OCI-LY3 (cell line): ENCODE measurements around the gene FCRL6.

Experiments
- EZH2phosphoT487 ChIP-seq: fragments of 200-600 bp; shearing (Covaris generic); IDR thresholded peaks from 2 replicates; pipeline ENCODE4 v1.6.1; 2018; ENCODE audit warnings: antibody characterized with exemption, mixed run types, low read depth
- TF ChIP-seq, protein P1 (sequence below): fragments of 200-600, 300-600 bp; sonication (generic); IDR thresholded peaks from 2 replicates; pipeline ENCODE4 v1.5.1; 2014; ENCODE audit warnings: antibody characterized with exemption, low read length, low read depth

DNA sequence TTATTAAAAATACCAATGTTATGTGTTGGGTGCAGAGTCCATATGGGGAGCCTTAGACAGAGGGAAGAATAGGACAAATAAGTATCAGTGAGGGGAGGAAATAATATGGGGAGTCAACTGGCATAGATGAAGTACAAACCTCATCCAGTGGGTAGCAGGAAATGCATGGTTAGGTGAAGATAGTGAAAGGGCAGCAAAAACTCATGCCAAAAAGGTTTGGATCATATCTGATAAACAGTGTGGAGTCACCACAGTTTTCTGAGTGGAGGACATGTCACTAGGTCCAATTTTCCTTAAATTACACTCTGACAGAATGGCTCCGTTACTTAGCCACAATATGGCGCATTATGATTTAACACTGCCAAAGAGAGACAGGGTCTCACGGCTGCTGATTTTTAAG, 11.1 kb upstream of the FCRL6 start:
- TF ChIP-seq, protein P1, sequence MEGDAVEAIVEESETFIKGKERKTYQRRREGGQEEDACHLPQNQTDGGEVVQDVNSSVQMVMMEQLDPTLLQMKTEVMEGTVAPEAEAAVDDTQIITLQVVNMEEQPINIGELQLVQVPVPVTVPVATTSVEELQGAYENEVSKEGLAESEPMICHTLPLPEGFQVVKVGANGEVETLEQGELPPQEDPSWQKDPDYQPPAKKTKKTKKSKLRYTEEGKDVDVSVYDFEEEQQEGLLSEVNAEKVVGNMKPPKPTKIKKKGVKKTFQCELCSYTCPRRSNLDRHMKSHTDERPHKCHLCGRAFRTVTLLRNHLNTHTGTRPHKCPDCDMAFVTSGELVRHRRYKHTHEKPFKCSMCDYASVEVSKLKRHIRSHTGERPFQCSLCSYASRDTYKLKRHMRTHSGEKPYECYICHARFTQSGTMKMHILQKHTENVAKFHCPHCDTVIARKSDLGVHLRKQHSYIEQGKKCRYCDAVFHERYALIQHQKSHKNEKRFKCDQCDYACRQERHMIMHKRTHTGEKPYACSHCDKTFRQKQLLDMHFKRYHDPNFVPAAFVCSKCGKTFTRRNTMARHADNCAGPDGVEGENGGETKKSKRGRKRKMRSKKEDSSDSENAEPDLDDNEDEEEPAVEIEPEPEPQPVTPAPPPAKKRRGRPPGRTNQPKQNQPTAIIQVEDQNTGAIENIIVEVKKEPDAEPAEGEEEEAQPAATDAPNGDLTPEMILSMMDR: no peak
- no peak for TF ChIP-seq EZH2phosphoT487
